ENCODE measurements around the gene ASXL2.

DNA sequence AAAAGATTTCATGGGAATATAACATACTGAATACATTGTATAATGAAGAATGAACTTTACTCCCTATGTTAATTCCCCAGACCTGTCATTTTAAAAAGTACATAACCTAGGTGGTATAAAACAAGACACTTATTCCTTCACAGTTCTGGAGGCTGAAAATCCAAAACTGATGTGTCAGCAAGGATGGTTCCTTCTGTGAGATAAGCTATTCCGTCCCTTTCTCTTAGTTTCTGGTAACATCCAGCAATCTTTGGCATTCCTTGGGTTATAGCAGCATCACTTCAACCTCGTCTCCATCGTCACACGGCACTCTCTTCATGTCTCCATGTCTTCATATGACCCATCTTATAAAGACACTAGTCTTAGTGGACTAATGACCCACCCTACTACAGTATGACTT lies 93.9 kb downstream of the ASXL2 start:
- TF ChIP-seq CTCF (IDR thresholded peaks at IDR 0.05; ENCODE audit: insufficient read depth, low read length, poor library complexity, severe bottlenecking): no peak
- no peak for TF ChIP-seq EZH2phosphoT487 (conservative IDR thresholded peaks at IDR 0.05; ENCODE audit: low read length)
